Esophagus muscularis mucosa (tissue), 4 donors: ENCODE data around the gene TAMM41. TPM values are rescaled to one million over a fixed set of nuclear protein-coding genes. Genes with fewer than 3 reads are reported as not detected.
"Not testable (repeated sequence)": the region's sequence is repeated elsewhere in the genome, so short reads cannot be mapped to it uniquely, and the experiment has no call there.

Experiments used
- DNase-seq: peaks from one replicate; pipeline ENCODE4 v3.0.0-alpha.2; 2017; ENCODE audit errors: extremely low spot score
- H3K27ac ChIP-seq, 4 donors: fragments of 200-600 bp; sonication (generic); replicated peaks in 1 of 4; 1 replicate in 3 of 4; 2 replicates in 1 of 4; pipeline ENCODE4 v1.5.1; 2016 to 2019; ENCODE audit warnings: mild to moderate bottlenecking in 1 of 4
- H3K27me3 ChIP-seq, 4 donors: fragments of 200-600 bp; sonication (generic); one replicate each; pipeline versions ENCODE4 v1.5.1 to v1.6.0; 2016 to 2019
- H3K36me3 ChIP-seq, 4 donors: fragments of 200-600 bp; sonication (generic); one replicate each; pipeline ENCODE4 v1.5.1; 2016 to 2019
- H3K4me1 ChIP-seq, 4 donors: fragments of 200-600 bp; sonication (generic); one replicate each; pipeline ENCODE4 v1.5.1; 2016 to 2019
- H3K4me3 ChIP-seq, 4 donors: fragments of 200-600 bp; sonication (generic); 1 replicate in 2 of 4; 2 replicates in 2 of 4; pipeline ENCODE4 v1.5.1; 2016 to 2019; ENCODE audit warnings: mild to moderate bottlenecking in 4 of 4, moderate library complexity in 1 of 4
- H3K9me3 ChIP-seq, 4 donors: fragments of 200-600 bp; sonication (generic); 1 replicate in 3 of 4; 2 replicates in 1 of 4; pipeline ENCODE4 v1.5.1; 2016 to 2019
- CTCF ChIP-seq, 3 experiments: fragments of 200-600 bp in 2 of 3; fragments of 450-650 bp in 1 of 3; sonication (generic) in 2 of 3; IDR thresholded peaks; one replicate each; pipeline ENCODE4 v1.5.1; 2017 to 2019; ENCODE audit warnings: antibody characterized with exemption in 3 of 3, mild to moderate bottlenecking in 2 of 3, moderate library complexity in 1 of 3
- EP300 ChIP-seq: sonication (generic); formaldehyde crosslinking; IDR thresholded peaks from one replicate; pipeline ENCODE4 v1.6.1; 2017; ENCODE audit warnings: antibody characterized with exemption
- POLR2A ChIP-seq: fragments of 450-650 bp; IDR thresholded peaks from one replicate; pipeline ENCODE4 v1.6.1; 2017; ENCODE audit warnings: antibody characterized with exemption, moderate library complexity, mild to moderate bottlenecking, low read depth
- POLR2AphosphoS5 ChIP-seq, 2 donors: sonication (generic); formaldehyde crosslinking; IDR thresholded peaks; one replicate each; pipeline ENCODE4 v1.6.1; 2017; ENCODE audit warnings: antibody characterized with exemption in 2 of 2
- WGBS: methylation state at CpG from one replicate; pipeline ENCODE4 v1.1.5; 2018; 5-methylcytosine and 5-hydroxymethylcytosine counted together
- intact Hi-C: fragments of 100-400 bp; cut with DNase I; formaldehyde crosslinking; loops from one replicate; pipeline ENCODE4 v1.15.1; 2023
- total RNA-seq, 4 donors: library from RNA; depleted of rRNA; stranded (reverse); fragments of >200 nt; gene quantifications; one replicate each; pipeline versions ENCODE4 v1.1.0 to v1.2.1, GENCODE V29; 2016

Gene TAMM41
- total RNA-seq, 4 donors from 2014 or later: 4.8 to 8.3 (median 7.2) TPM

GRCh38 chr3:11776346-11776745 is 70.3 kb downstream of the TAMM41 start:
- Histone ChIP-seq H3K9me3 (no peaks in the 10 kb centered on the region), H3K4me3 (no peak overlapping the region), H3K36me3 (peaks cover 0 to 5% (median 2%) of the 10 kb centered on the region in 4 donors), H3K27ac (no peak overlapping the region), H3K27me3 (no peaks in the 10 kb centered on the region), H3K4me1 (peaks cover 0 to 8% (median 0%) of the 10 kb centered on the region in 4 donors)
- DNase-seq: no peak
- intact Hi-C loops: no loop called here
- no peak for TF ChIP-seq CTCF (IDR thresholded peaks at IDR 0.05)
- TF ChIP-seq POLR2A: no peak
- no peak for TF ChIP-seq EP300
- no peak for TF ChIP-seq POLR2AphosphoS5 (IDR thresholded peaks at IDR 0.05)
- 96% methylated on average over 8 of the region's 8 CpGs for WGBS

GRCh38 chr3:11775493-11775892 is 71.2 kb downstream of the TAMM41 start:
- 91% methylated on average over 8 of the region's 8 CpGs for WGBS

GRCh38 chr3:11774296-11774877 is 72.3 kb downstream of the TAMM41 start:
- Histone ChIP-seq H3K27me3 (no peaks in the 10 kb centered on the region), H3K4me1 (peaks cover 8 to 21% (median 13%) of the 10 kb centered on the region in 4 donors), H3K27ac (no peak overlapping the region), H3K4me3 (no peak overlapping the region), H3K36me3 (peaks cover 0 to 5% (median 2%) of the 10 kb centered on the region in 4 donors), H3K9me3 (no peaks in the 10 kb centered on the region)
- no peak for TF ChIP-seq POLR2A
- TF ChIP-seq POLR2AphosphoS5 (IDR thresholded peaks at IDR 0.05): no peak
- peak; percentile 28 to 49 (median 29) for TF ChIP-seq CTCF (IDR thresholded peaks at IDR 0.05)
- no peak for TF ChIP-seq EP300
- DNase-seq: no peak
- intact Hi-C loops: no loop called here
- 0% methylated on average over 1 of the region's 2 CpGs for WGBS

More at GRCh38 chr3:11775493-11775892, 71.2 kb downstream of the TAMM41 start:
- H3K4me3 ChIP-seq: no peak overlapping the region
- H3K9me3 ChIP-seq: no peaks in the 10 kb centered on the region
- peaks cover 5 to 16% (median 7%) of the 10 kb centered on the region in 4 donors for H3K4me1 ChIP-seq
- H3K27me3 ChIP-seq: no peaks in the 10 kb centered on the region
- TF ChIP-seq EP300 (no peak), POLR2AphosphoS5 (IDR thresholded peaks at IDR 0.05) (no peak)
- H3K36me3 ChIP-seq: peaks cover 0 to 5% (median 2%) of the 10 kb centered on the region in 4 donors
- no peak for DNase-seq
- intact Hi-C loops: no loop called here
- no peak overlapping the region for H3K27ac ChIP-seq

- WGBS: 96% methylated on average over 7 of the region's 7 CpGs
Measured at GRCh38 chr3:11771931-11772330, 74.8 kb downstream of the TAMM41 start.

GRCh38 chr3:11770477-11771391 is 76.0 kb downstream of the TAMM41 start:
- Histone ChIP-seq H3K27me3 (no peaks in the 10 kb centered on the region), H3K9me3 (no peaks in the 10 kb centered on the region), H3K4me3 (peak overlapping the region; percentile 18 to 41 (median 24)), H3K27ac (no peak overlapping the region), H3K36me3 (no peaks in the 10 kb centered on the region), H3K4me1 (peaks cover 8 to 21% (median 13%) of the 10 kb centered on the region in 4 donors)
- intact Hi-C loops: no loop called here
- TF ChIP-seq POLR2AphosphoS5 (IDR thresholded peaks at IDR 0.05) (peak in 1 of 2 donors; percentile 33), EP300 (no peak)
- 28% methylated on average over 20 of the region's 20 CpGs for WGBS
- no peak for DNase-seq

More at GRCh38 chr3:11771931-11772330, 74.8 kb downstream of the TAMM41 start:
- H3K4me1 ChIP-seq: peaks cover 8 to 21% (median 13%) of the 10 kb centered on the region in 4 donors
- H3K36me3 ChIP-seq, DNase-seq, H3K9me3 ChIP-seq, H3K4me3 ChIP-seq, H3K27ac ChIP-seq, intact Hi-C loops, H3K27me3 ChIP-seq: not testable (repeated sequence)
